ENCODE results near the gene FBXL17. TPM values are rescaled to one million over a fixed set of nuclear protein-coding genes. Genes with fewer than 3 reads are reported as not detected.
A peak's percentile ranks its signal among the peaks of the same experiment; 100 is the strongest.

Gene FBXL17
- total RNA-seq, 1 donor from 2014 or later = 17.5 TPM

- DNase-seq (no peak), ATAC-seq (no peak)
- intact Hi-C loops (cut with DNase I) = no loop called here
- H3K9me3 ChIP-seq = no peaks in the 10 kb centered on the region
- H3K36me3 ChIP-seq = no peaks in the 10 kb centered on the region
- H3K27me3 ChIP-seq = no peaks in the 10 kb centered on the region
- no peak overlapping the region for H3K27ac ChIP-seq
- H3K4me3 ChIP-seq = no peak overlapping the region
- peaks cover 5% of the 10 kb centered on the region for H3K4me1 ChIP-seq
- no peak for TF ChIP-seq CTCF (IDR thresholded peaks at IDR 0.05)
These were observed 117.4 kb downstream of the FBXL17 start for GRCh38 chr5:108264533-108264932.

- Histone ChIP-seq H3K36me3 (no peaks in the 10 kb centered on the region), H3K4me1 (peaks cover 5% of the 10 kb centered on the region), H3K9me3 (no peaks in the 10 kb centered on the region), H3K27me3 (no peaks in the 10 kb centered on the region), H3K27ac (no peak overlapping the region), H3K4me3 (no peak overlapping the region)
- intact Hi-C loops (cut with DNase I) = no loop called here
- ATAC-seq (no peak), DNase-seq (no peak)
- TF ChIP-seq CTCF (IDR thresholded peaks at IDR 0.05) = no peak
These were observed 118.6 kb downstream of the FBXL17 start for GRCh38 chr5:108263338-108263737.

GRCh38 chr5:108260858-108261170, 121.1 kb downstream of the FBXL17 start:
- no peak for ATAC-seq
- H3K4me1 ChIP-seq = peaks cover 5% of the 10 kb centered on the region
- H3K36me3 ChIP-seq = no peaks in the 10 kb centered on the region
- H3K9me3 ChIP-seq = no peaks in the 10 kb centered on the region
- no peak overlapping the region for H3K4me3 ChIP-seq
- H3K27me3 ChIP-seq = no peaks in the 10 kb centered on the region
- intact Hi-C loops (cut with DNase I) = no loop called here
- DNase-seq = no peak
- H3K27ac ChIP-seq = no peak overlapping the region
- TF ChIP-seq CTCF (IDR thresholded peaks at IDR 0.05) = no peak

GRCh38 chr5:108260117-108260857, 121.6 kb downstream of the FBXL17 start:
- H3K9me3 ChIP-seq = no peaks in the 10 kb centered on the region
- H3K4me3 ChIP-seq = peak overlapping the region; percentile 8
- ATAC-seq (peak; percentile 98), DNase-seq (no peak)
- TF ChIP-seq CTCF (IDR thresholded peaks at IDR 0.05) = peak; percentile 98
- no peaks in the 10 kb centered on the region for H3K27me3 ChIP-seq
- no peaks in the 10 kb centered on the region for H3K36me3 ChIP-seq
- peaks cover 5% of the 10 kb centered on the region for H3K4me1 ChIP-seq
- H3K27ac ChIP-seq = no peak overlapping the region
- intact Hi-C loops (cut with DNase I) = no loop called here

GRCh38 chr5:108259306-108259705, 122.6 kb downstream of the FBXL17 start:
- ATAC-seq (peak; percentile 81), DNase-seq (no peak)
- H3K9me3 ChIP-seq = no peaks in the 10 kb centered on the region
- TF ChIP-seq CTCF (IDR thresholded peaks at IDR 0.05) = no peak
- no peak overlapping the region for H3K4me3 ChIP-seq
- H3K27me3 ChIP-seq = no peaks in the 10 kb centered on the region
- no peaks in the 10 kb centered on the region for H3K36me3 ChIP-seq
- peaks cover 5% of the 10 kb centered on the region for H3K4me1 ChIP-seq
- no peak overlapping the region for H3K27ac ChIP-seq
- intact Hi-C loops (cut with DNase I) = no loop called here

- Histone ChIP-seq H3K4me1 (peaks cover 5% of the 10 kb centered on the region), H3K4me3 (no peak overlapping the region), H3K27me3 (no peaks in the 10 kb centered on the region), H3K27ac (no peak overlapping the region), H3K9me3 (no peaks in the 10 kb centered on the region), H3K36me3 (no peaks in the 10 kb centered on the region)
- TF ChIP-seq CTCF (IDR thresholded peaks at IDR 0.05) = no peak
- intact Hi-C loops (cut with DNase I) = no loop called here
- DNase-seq (no peak), ATAC-seq (no peak)
These were observed 123.9 kb downstream of the FBXL17 start for GRCh38 chr5:108257996-108258395.

Measured in upper lobe of right lung (tissue), 1 donor.